WTC11 (cell line): Measurements from ENCODE around the gene HEYL. TPM values are rescaled to one million over a fixed set of nuclear protein-coding genes. Genes with fewer than 3 reads are reported as not detected.

Source experiments
- ATAC-seq: fragments of 200-7000 bp; cut with Tn5 transposase; 2 replicates; pipeline ENCODE4 v1.10.0; 2021; ENCODE audit warnings: mild to moderate bottlenecking, moderate library complexity
- CTCF ChIA-PET: fragments of 300-600 bp; sonication (Branson Sonifier 250); formaldehyde crosslinking; loops from one replicate; lab custom pipeline; 2021; ENCODE audit warnings: antibody characterized with exemption; lab: Charles Lee
- POLR2A ChIA-PET: fragments of 350-600 bp; sonication (Branson Sonifier 250); formaldehyde crosslinking; loops from one replicate; lab custom pipeline; 2021; ENCODE audit warnings: antibody characterized with exemption; lab: Charles Lee
- DNase-seq: peaks from one replicate; pipeline ENCODE4 v3.0.0; 2021; ENCODE audit warnings: low spot score
- H3K27ac Mint-ChIP-seq: 2 replicates; pipeline ENCODE4 v1.8.0; 2021; ENCODE audit warnings: mixed read lengths
- H3K27me3 Mint-ChIP-seq: 2 replicates; pipeline ENCODE4 v1.8.0; 2021; ENCODE audit warnings: low read depth, mild to moderate bottlenecking, moderate library complexity, mixed read lengths
- H3K36me3 Mint-ChIP-seq: 2 replicates; pipeline ENCODE4 v1.8.0; 2021; ENCODE audit warnings: mixed read lengths
- H3K4me1 Mint-ChIP-seq: 2 replicates; pipeline ENCODE4 v1.8.0; 2022; ENCODE audit warnings: mixed read lengths
- H3K4me3 Mint-ChIP-seq: 2 replicates; pipeline ENCODE4 v1.8.0; 2021; ENCODE audit warnings: mild to moderate bottlenecking, moderate library complexity, mixed read lengths
- H3K9me3 Mint-ChIP-seq: 2 replicates; pipeline ENCODE4 v1.8.0; 2021; ENCODE audit warnings: mixed read lengths
- CBFB ChIP-seq: sonication (generic); formaldehyde crosslinking; IDR thresholded peaks from 2 replicates; pipeline ENCODE4 v1.8.1; 2022; ENCODE audit warnings: mild to moderate bottlenecking, low read depth, missing genetic modification reagents
- CREM ChIP-seq: sonication (generic); formaldehyde crosslinking; IDR thresholded peaks from 2 replicates; pipeline ENCODE4 v1.8.1; 2022; ENCODE audit warnings: mild to moderate bottlenecking, missing genetic modification reagents, moderate library complexity
- ELF4 ChIP-seq: sonication (generic); formaldehyde crosslinking; IDR thresholded peaks from 2 replicates; pipeline ENCODE4 v1.8.1; 2022; ENCODE audit warnings: low read depth, mild to moderate bottlenecking, moderate library complexity, missing genetic modification reagents
- ETV6 ChIP-seq: sonication (generic); formaldehyde crosslinking; IDR thresholded peaks from 2 replicates; pipeline ENCODE4 v1.8.1; 2022; ENCODE audit warnings: mild to moderate bottlenecking, missing genetic modification reagents
- FOXP1 ChIP-seq: sonication (generic); formaldehyde crosslinking; IDR thresholded peaks from 2 replicates; pipeline ENCODE4 v1.8.0; 2022; ENCODE audit warnings: missing genetic modification reagents, mild to moderate bottlenecking, moderate library complexity, borderline replicate concordance
- GRHL2 ChIP-seq: fragments of 250-450 bp; sonication (Bioruptor Pico); IDR thresholded peaks from 2 replicates; pipeline ENCODE4 v1.8.0; 2022; ENCODE audit warnings: mild to moderate bottlenecking, moderate library complexity; ENCODE audit not compliant: insufficient replicate concordance, severe bottlenecking
- JUN ChIP-seq: sonication (generic); formaldehyde crosslinking; IDR thresholded peaks from 2 replicates; pipeline ENCODE4 v1.8.0; 2023; ENCODE audit warnings: mild to moderate bottlenecking, missing genetic modification reagents
- NFYB ChIP-seq: sonication (generic); formaldehyde crosslinking; conservative IDR thresholded peaks from 2 replicates; pipeline ENCODE4 v1.8.0; 2022; ENCODE audit warnings: low read depth, missing genetic modification reagents
- NR1H2 ChIP-seq: sonication (generic); formaldehyde crosslinking; IDR thresholded peaks from 2 replicates; pipeline ENCODE4 v1.9.0; 2021; ENCODE audit warnings: mild to moderate bottlenecking, moderate library complexity, missing genetic modification reagents
- NR2C2 ChIP-seq: sonication (generic); formaldehyde crosslinking; IDR thresholded peaks from 2 replicates; pipeline ENCODE4 v1.8.0; 2022; ENCODE audit warnings: mild to moderate bottlenecking, missing genetic modification reagents
- NR3C1 ChIP-seq: sonication (generic); formaldehyde crosslinking; conservative IDR thresholded peaks from 2 replicates; pipeline ENCODE4 v1.8.1; 2023; ENCODE audit warnings: low read depth, mild to moderate bottlenecking, missing genetic modification reagents
- SP1 ChIP-seq: sonication (generic); formaldehyde crosslinking; conservative IDR thresholded peaks from 2 replicates; pipeline ENCODE4 v1.8.1; 2022; ENCODE audit warnings: missing genetic modification reagents
- ZNF263 ChIP-seq: sonication (generic); formaldehyde crosslinking; IDR thresholded peaks from 2 replicates; pipeline ENCODE4 v1.8.1; 2022; ENCODE audit warnings: low read depth, mild to moderate bottlenecking, moderate library complexity, missing genetic modification reagents
- ZNF423 ChIP-seq: fragments of 250-450 bp; sonication (Bioruptor Pico); IDR thresholded peaks from 2 replicates; pipeline ENCODE4 v2.1.2; 2022; ENCODE audit warnings: mild to moderate bottlenecking, moderate library complexity
- total RNA-seq: library from RNA; stranded (reverse); gene quantifications from 3 replicates; pipeline ENCODE4 v1.2.3, GENCODE V29; 2021
- TF ChIP-seq, protein P1 (sequence below): sonication (generic); formaldehyde crosslinking; IDR thresholded peaks from 2 replicates; pipeline ENCODE4 v1.8.1; 2023; ENCODE audit warnings: mild to moderate bottlenecking, missing genetic modification reagents
- TF ChIP-seq, protein P2 (sequence below): sonication (generic); formaldehyde crosslinking; IDR thresholded peaks from 2 replicates; pipeline ENCODE4 v1.8.1; 2022; ENCODE audit warnings: missing genetic modification reagents, borderline replicate concordance
- TF ChIP-seq, protein P3 (sequence below): fragments of 250-450 bp; sonication (Bioruptor Pico); IDR thresholded peaks from 2 replicates; pipeline ENCODE4 v1.9.0; 2021; ENCODE audit warnings: mild to moderate bottlenecking
- TF ChIP-seq, protein P4 (sequence below): sonication (generic); formaldehyde crosslinking; IDR thresholded peaks from 2 replicates; pipeline ENCODE4 v1.8.0; 2023; ENCODE audit warnings: missing genetic modification reagents
- TF ChIP-seq, protein P5 (sequence below): fragments of 250-450 bp; sonication (Bioruptor Pico); IDR thresholded peaks from 2 replicates; pipeline ENCODE4 v1.9.0; 2021; ENCODE audit warnings: mild to moderate bottlenecking, borderline replicate concordance
- TF ChIP-seq, protein P6 (sequence below): sonication (generic); formaldehyde crosslinking; IDR thresholded peaks from 2 replicates; pipeline ENCODE4 v1.8.1; 2022; ENCODE audit warnings: mild to moderate bottlenecking, moderate library complexity, missing genetic modification reagents
- TF ChIP-seq, protein P7 (sequence below): sonication (generic); formaldehyde crosslinking; IDR thresholded peaks from 2 replicates; pipeline ENCODE4 v1.8.1; 2023; ENCODE audit warnings: mild to moderate bottlenecking, missing genetic modification reagents, moderate library complexity

The HEYL gene
- total RNA-seq, 1 experiment from 2014 or later: 2.3 TPM

DNA sequence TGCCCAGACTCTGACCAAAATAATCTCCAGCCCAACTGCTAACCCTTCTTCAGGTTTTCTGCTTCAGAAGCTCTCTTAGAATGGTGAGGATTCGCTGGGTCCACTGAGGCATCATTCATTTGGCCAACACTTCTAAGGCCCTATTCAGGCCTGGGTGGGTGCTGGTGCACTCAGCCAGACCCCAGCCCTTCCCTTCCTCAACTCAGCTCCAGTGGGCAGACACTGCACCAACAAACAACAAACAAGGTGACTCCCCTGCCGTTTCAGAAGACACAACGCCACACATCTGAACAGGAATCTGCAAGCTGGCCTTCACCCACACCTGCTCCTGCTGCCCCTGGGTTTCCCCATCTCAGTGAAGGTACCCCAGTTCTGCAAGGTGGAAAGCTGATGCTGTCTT is 6.0 kb downstream of the HEYL start (continued):
- TF ChIP-seq CREM (no peak), SP1 (no peak), NR2C2 (CRISPR knock-in tag) (no peak), JUN (CRISPR knock-in tag) (no peak)
- TF ChIP-seq, protein P1, sequence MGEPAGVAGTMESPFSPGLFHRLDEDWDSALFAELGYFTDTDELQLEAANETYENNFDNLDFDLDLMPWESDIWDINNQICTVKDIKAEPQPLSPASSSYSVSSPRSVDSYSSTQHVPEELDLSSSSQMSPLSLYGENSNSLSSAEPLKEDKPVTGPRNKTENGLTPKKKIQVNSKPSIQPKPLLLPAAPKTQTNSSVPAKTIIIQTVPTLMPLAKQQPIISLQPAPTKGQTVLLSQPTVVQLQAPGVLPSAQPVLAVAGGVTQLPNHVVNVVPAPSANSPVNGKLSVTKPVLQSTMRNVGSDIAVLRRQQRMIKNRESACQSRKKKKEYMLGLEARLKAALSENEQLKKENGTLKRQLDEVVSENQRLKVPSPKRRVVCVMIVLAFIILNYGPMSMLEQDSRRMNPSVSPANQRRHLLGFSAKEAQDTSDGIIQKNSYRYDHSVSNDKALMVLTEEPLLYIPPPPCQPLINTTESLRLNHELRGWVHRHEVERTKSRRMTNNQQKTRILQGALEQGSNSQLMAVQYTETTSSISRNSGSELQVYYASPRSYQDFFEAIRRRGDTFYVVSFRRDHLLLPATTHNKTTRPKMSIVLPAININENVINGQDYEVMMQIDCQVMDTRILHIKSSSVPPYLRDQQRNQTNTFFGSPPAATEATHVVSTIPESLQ (CRISPR knock-in tag): no peak

DNA sequence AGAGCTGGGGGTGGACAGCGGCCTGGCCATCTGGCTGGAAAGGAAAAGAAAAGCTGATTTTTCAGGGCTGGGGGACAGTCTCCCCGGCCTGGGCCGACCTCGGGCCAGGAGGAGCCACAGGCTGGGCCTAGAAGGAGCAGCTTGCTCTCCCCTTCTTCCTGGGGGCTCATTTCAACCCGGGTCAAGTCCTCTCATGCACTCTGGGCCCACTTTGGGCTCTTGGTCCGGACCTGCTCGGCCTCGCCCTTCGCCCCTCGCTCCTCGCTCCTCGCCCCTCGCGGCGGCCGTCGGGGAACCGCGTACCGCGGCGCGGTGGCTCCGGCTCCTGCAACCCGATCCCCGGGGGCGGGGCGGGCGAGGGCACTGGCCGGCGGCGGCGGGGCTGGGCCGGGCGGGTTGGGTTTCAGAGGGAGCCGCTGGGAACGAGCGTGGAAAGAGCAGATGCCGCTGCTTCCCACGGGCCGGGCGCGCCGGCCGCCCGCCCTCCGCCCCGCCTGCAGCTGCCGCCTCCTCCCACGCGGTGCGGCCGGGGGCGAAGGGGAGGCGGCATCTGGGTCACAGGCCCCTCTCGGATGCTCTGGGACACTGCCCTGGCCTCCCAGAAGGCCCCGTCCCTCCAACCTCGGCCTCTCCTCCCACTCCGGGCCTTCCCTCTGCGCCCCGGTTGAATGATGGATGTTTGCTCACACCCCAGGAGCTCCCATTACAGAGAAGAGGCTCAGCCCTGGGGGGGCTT is 6.6 kb downstream of the HEYL start:
- DNase-seq: peak; percentile 79
- Mint-ChIP-seq H3K9me3 (no peaks in the 10 kb centered on the region), H3K36me3 (no peaks in the 10 kb centered on the region)
- TF ChIP-seq ZNF423 (CRISPR knock-in tag) (peak; percentile 71), SP1 (peak; percentile 54; the same call in 1 of the 2 replicates), CBFB (CRISPR knock-in tag) (no peak), FOXP1 (CRISPR knock-in tag) (peak; percentile 33; the same call in 1 of the 2 replicates)
- TF ChIP-seq, protein P2, sequence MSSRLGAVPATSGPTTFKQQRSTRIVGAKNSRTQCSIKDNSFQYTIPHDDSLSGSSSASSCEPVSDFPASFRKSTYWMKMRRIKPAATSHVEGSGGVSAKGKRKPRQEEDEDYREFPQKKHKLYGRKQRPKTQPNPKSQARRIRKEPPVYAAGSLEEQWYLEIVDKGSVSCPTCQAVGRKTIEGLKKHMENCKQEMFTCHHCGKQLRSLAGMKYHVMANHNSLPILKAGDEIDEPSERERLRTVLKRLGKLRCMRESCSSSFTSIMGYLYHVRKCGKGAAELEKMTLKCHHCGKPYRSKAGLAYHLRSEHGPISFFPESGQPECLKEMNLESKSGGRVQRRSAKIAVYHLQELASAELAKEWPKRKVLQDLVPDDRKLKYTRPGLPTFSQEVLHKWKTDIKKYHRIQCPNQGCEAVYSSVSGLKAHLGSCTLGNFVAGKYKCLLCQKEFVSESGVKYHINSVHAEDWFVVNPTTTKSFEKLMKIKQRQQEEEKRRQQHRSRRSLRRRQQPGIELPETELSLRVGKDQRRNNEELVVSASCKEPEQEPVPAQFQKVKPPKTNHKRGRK (CRISPR knock-in tag): no peak
- TF ChIP-seq, protein P3, sequence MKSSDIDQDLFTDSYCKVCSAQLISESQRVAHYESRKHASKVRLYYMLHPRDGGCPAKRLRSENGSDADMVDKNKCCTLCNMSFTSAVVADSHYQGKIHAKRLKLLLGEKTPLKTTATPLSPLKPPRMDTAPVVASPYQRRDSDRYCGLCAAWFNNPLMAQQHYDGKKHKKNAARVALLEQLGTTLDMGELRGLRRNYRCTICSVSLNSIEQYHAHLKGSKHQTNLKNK (CRISPR knock-in tag): no peak
- TF ChIP-seq, all 79 proteins: peak for 3
- ATAC-seq: peak; percentile 89
- peaks cover 21% of the 10 kb centered on the region for H3K4me1 Mint-ChIP-seq
- H3K27me3 Mint-ChIP-seq: peaks cover 89% of the 10 kb centered on the region
- H3K27ac Mint-ChIP-seq: no peak overlapping the region
- POLR2A ChIA-PET: interaction anchor here (1.9 kb wide), 1 partner anchor 14 kb away, joined by 6 read pairs; no protein-coding TSS in a partner anchor
- CTCF ChIA-PET: interaction anchor here (0.7 to 7.3 kb wide), 6 partner anchors 14 to 27 kb away, joined by 3 to 44 read pairs (median 9); no protein-coding TSS in a partner anchor
- peak overlapping the region; percentile 65 for H3K4me3 Mint-ChIP-seq

DNA sequence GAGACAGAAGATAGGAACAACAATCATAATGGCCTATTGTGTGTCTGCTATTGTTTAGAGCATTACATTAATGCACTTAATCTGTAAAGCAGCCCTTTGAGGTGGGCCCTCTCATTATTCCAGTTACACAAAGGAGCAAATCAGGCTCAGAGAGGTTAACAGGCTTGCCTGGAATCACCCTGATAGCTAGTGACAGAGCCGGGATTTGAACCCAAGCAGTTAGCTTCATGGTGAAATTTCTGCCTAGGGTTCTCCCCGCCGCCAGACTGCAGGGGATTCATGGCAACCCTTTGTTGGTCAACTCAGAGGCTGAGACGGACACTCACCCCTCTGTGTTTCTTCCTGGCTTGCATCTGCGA is 7.1 kb downstream of the HEYL start:
- POLR2A ChIA-PET: no interaction called here
- TF ChIP-seq NFYB (CRISPR knock-in tag) (no peak), NR3C1 (no peak), GRHL2 (CRISPR knock-in tag) (no peak), ELF4 (no peak), NR1H2 (CRISPR knock-in tag) (no peak), FOXP1 (CRISPR knock-in tag) (no peak), ETV6 (CRISPR knock-in tag) (no peak), ZNF263 (CRISPR knock-in tag) (no peak)
- TF ChIP-seq, protein P4, sequence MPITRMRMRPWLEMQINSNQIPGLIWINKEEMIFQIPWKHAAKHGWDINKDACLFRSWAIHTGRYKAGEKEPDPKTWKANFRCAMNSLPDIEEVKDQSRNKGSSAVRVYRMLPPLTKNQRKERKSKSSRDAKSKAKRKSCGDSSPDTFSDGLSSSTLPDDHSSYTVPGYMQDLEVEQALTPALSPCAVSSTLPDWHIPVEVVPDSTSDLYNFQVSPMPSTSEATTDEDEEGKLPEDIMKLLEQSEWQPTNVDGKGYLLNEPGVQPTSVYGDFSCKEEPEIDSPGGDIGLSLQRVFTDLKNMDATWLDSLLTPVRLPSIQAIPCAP (CRISPR knock-in tag): no peak
- TF ChIP-seq, protein P5, sequence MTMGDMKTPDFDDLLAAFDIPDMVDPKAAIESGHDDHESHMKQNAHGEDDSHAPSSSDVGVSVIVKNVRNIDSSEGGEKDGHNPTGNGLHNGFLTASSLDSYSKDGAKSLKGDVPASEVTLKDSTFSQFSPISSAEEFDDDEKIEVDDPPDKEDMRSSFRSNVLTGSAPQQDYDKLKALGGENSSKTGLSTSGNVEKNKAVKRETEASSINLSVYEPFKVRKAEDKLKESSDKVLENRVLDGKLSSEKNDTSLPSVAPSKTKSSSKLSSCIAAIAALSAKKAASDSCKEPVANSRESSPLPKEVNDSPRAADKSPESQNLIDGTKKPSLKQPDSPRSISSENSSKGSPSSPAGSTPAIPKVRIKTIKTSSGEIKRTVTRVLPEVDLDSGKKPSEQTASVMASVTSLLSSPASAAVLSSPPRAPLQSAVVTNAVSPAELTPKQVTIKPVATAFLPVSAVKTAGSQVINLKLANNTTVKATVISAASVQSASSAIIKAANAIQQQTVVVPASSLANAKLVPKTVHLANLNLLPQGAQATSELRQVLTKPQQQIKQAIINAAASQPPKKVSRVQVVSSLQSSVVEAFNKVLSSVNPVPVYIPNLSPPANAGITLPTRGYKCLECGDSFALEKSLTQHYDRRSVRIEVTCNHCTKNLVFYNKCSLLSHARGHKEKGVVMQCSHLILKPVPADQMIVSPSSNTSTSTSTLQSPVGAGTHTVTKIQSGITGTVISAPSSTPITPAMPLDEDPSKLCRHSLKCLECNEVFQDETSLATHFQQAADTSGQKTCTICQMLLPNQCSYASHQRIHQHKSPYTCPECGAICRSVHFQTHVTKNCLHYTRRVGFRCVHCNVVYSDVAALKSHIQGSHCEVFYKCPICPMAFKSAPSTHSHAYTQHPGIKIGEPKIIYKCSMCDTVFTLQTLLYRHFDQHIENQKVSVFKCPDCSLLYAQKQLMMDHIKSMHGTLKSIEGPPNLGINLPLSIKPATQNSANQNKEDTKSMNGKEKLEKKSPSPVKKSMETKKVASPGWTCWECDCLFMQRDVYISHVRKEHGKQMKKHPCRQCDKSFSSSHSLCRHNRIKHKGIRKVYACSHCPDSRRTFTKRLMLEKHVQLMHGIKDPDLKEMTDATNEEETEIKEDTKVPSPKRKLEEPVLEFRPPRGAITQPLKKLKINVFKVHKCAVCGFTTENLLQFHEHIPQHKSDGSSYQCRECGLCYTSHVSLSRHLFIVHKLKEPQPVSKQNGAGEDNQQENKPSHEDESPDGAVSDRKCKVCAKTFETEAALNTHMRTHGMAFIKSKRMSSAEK (CRISPR knock-in tag): no peak
- TF ChIP-seq, protein P6, sequence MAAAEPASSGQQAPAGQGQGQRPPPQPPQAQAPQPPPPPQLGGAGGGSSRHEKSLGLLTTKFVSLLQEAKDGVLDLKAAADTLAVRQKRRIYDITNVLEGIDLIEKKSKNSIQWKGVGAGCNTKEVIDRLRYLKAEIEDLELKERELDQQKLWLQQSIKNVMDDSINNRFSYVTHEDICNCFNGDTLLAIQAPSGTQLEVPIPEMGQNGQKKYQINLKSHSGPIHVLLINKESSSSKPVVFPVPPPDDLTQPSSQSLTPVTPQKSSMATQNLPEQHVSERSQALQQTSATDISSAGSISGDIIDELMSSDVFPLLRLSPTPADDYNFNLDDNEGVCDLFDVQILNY (CRISPR knock-in tag): no peak
- TF ChIP-seq, protein P7, sequence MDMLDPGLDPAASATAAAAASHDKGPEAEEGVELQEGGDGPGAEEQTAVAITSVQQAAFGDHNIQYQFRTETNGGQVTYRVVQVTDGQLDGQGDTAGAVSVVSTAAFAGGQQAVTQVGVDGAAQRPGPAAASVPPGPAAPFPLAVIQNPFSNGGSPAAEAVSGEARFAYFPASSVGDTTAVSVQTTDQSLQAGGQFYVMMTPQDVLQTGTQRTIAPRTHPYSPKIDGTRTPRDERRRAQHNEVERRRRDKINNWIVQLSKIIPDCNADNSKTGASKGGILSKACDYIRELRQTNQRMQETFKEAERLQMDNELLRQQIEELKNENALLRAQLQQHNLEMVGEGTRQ (CRISPR knock-in tag): no peak

More for the DNA sequence above, 7.1 kb downstream of the HEYL start:
- DNase-seq: no peak
- Mint-ChIP-seq H3K4me1 (peaks cover 21% of the 10 kb centered on the region), H3K36me3 (no peaks in the 10 kb centered on the region), H3K4me3 (no peak overlapping the region), H3K9me3 (no peaks in the 10 kb centered on the region), H3K27me3 (peaks cover 85% of the 10 kb centered on the region), H3K27ac (no peak overlapping the region)
- ATAC-seq: no peak
- CTCF ChIA-PET: interaction anchor here (0.7 to 7.3 kb wide), 4 partner anchors 14 to 26 kb away, joined by 3 to 44 read pairs (median 26); no protein-coding TSS in a partner anchor
